AG09319 (cell line): ENCODE measurements around the gene ANKRD11.
"Not testable (repeated sequence)": the region's sequence is repeated elsewhere in the genome, so short reads cannot be mapped to it uniquely, and the experiment has no call there.

Experiments used
- DNase-seq: peaks from one replicate; pipeline ENCODE4 v3.0.0-alpha.2; 2010; ENCODE audit warnings: low read depth; ENCODE audit errors: extremely low read depth
- TF ChIP-seq, protein P1 (sequence below): IDR thresholded peaks from 2 replicates; pipeline ENCODE4 v1.5.1; 2011; ENCODE audit warnings: low read depth, mild to moderate bottlenecking, inconsistent platforms, low read length, moderate library complexity

Gene ANKRD11

DNA sequence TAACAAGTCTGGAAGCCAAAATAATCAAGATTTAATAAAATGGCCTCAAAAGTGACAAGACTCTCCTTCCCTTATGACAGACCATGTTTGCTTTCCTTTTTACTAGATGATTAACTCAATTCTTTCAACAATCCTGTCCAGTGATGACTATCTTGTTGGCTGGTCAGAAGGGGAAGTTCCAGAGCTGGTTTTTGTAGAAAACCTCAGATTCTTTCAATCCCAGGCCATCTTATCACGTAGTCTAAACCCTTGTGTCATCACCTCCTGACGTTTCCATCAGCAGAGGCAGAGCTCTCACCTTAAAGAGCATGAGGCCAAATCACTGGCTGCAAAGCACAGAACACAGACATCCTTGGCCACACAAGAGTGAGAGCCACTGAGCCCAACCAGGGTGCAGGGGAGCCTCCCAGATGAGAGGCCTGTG, 125.3 kb downstream of the ANKRD11 start:
- no peak for DNase-seq

GRCh38 chr16:89364606-89365005, 125.8 kb downstream of the ANKRD11 start:
- DNase-seq = no peak
- TF ChIP-seq, protein P1, sequence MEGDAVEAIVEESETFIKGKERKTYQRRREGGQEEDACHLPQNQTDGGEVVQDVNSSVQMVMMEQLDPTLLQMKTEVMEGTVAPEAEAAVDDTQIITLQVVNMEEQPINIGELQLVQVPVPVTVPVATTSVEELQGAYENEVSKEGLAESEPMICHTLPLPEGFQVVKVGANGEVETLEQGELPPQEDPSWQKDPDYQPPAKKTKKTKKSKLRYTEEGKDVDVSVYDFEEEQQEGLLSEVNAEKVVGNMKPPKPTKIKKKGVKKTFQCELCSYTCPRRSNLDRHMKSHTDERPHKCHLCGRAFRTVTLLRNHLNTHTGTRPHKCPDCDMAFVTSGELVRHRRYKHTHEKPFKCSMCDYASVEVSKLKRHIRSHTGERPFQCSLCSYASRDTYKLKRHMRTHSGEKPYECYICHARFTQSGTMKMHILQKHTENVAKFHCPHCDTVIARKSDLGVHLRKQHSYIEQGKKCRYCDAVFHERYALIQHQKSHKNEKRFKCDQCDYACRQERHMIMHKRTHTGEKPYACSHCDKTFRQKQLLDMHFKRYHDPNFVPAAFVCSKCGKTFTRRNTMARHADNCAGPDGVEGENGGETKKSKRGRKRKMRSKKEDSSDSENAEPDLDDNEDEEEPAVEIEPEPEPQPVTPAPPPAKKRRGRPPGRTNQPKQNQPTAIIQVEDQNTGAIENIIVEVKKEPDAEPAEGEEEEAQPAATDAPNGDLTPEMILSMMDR = no peak

More for the DNA sequence above, 125.3 kb downstream of the ANKRD11 start:
- TF ChIP-seq, protein P1 = no peak

DNA sequence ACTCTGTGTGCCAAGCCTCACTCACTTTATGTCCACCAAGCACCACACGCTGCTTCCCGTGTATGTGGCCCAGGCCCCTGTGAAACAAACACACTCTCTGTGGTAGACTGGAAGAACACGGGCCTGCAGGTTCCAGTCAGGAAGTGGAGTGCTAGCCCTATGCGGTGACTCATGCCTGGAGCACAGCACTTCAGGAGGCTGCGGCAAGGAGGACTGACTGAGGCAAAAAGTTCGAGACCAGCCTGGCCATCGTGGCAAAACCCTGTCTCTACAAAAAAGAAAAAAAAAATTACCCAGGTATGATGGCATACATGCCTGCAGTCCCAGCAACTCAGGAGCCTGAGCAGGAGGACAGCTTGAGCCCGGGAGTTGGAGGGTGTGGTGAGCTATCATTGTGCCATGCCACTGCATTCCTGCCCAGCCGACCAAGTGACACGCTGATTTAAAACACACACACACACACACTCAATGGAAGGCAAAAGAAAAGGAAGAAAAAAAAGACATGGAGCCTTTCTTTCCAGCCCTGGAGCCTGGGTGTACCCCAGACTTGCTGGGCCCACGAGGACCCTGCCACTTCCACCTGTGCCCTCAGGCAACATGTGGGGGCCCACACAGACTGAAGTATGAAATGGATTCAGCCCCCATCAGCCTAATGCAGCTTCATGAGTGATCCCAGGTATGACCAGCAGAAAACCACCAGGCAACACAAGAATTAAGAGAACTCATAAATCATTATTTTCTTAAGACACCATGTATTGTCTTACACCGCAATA, 126.6 kb downstream of the ANKRD11 start:
- TF ChIP-seq, protein P1 = no peak
- DNase-seq = no peak

DNA sequence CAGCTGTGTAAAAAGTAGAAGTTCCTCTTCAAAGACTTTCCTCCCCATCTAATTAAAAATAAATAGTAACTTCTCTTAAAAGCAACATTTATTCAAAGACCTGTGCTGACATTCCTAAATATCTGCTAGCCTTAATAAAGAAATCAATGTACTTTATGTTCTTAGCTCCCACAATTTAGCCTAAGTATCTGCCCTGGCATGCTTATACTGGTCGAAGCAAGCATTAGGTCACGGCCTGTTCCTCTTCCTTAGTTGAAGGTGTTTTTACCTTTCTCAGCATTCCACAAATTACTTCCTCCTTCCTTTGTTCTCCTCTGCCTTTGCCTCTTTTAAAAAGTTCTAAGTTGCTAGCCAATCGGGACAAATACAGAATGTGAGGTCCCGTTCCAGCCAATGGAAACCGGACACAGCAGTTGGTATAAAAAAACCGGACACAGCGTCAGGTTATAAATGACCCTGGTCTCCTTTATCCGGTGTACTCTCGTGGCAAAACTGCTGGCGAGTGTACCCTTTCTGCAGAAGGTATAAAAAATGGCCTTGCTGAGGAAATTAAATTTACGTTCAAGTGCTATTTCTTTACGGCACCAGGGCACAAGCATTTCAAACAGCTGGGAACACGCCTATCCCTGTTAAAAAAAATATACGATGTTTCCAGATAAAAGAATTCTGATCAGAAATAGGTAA, 127.7 kb downstream of the ANKRD11 start:
- DNase-seq = not testable (repeated sequence)

GRCh38 chr16:89361751-89362539, 128.4 kb downstream of the ANKRD11 start:
- TF ChIP-seq, protein P1 = no peak
- DNase-seq = no peak

GRCh38 chr16:89360760-89361435, 129.5 kb downstream of the ANKRD11 start:
- TF ChIP-seq, protein P1 = no peak
- no peak for DNase-seq
